Measurements from ENCODE around the gene MAP4. TPM values are rescaled to one million over a fixed set of nuclear protein-coding genes. Genes with fewer than 3 reads are reported as not detected.

Gene MAP4
- total RNA-seq (2014; rRNA removed): 108 and 128 TPM in 2 replicates
- percentile 95 among the genes with signal in this experiment for Bru-seq, nascent RNA
- percentile 91 among the genes with signal in this experiment for BruChase-seq, experiment 1, labeled RNA remaining after a 6-hour chase
- BruChase-seq, experiment 2, labeled RNA remaining after a 2-hour chase: percentile 91 among the genes with signal in this experiment
- long read RNA-seq, full-length matches to known transcripts: 1 of 773 reads
- long read RNA-seq, partial matches to known transcripts: 281 of 773 reads
- long read RNA-seq, other reads (novel, unspliced or antisense): 491 of 773 reads

- CTCF ChIA-PET: no interaction called here
- no peak within 1 kb of the TSS for H2AFZ ChIP-seq (ENCODE audit: low read length)
- H3K4me1 ChIP-seq (ENCODE audit: insufficient read depth, low read length): peaks cover 34% of the 10 kb centered on the region
- DNase-seq (no peak), ATAC-seq (no peak)
- no peaks in the 10 kb centered on the region for H3K9me2 ChIP-seq (replicated peaks; ENCODE audit: low read length)
- H3K27me3 ChIP-seq (ENCODE audit: low read length): no peaks in the 10 kb centered on the region
- H3K4me3 ChIP-seq (ENCODE audit: low read length): no peak within 1 kb of the TSS
- H3K27ac ChIP-seq (ENCODE audit: low read length): no peak within 1 kb of the TSS
- H3F3A ChIP-seq (ENCODE audit: low read length, unreplicated experiment): no peaks in the 10 kb centered on the region
- POLR2A ChIA-PET (ENCODE audit: unreplicated experiment): interaction anchor here (0.6 kb wide), 1 partner anchor 8 kb away, joined by 5 read pairs; no protein-coding TSS in a partner anchor
- intact Hi-C loops (cut with micrococcal nuclease): no loop called here
- no peak within 1 kb of the TSS for H3K4me2 ChIP-seq (ENCODE audit: low read length)
- TF ChIP-seq EZH2 (IDR thresholded peaks at IDR 0.05; ENCODE audit: low read length, unreplicated experiment): no peak
- TF ChIP-seq EZH2phosphoT487 (IDR thresholded peaks at IDR 0.05; ENCODE audit: borderline replicate concordance, low read length): no peak
- TF ChIP-seq CTCF (conservative IDR thresholded peaks at IDR 0.05; ENCODE audit: low read depth, low read length): no peak
- H3K36me3 ChIP-seq (ENCODE audit: low read depth, low read length): peaks cover 11% of the 10 kb centered on the region; the same call in 1 of the 2 replicates
- peaks cover 90% of the 10 kb centered on the region for H3K79me2 ChIP-seq (ENCODE audit: low read length)
- no TSS peak for BruUV-seq (replicated peaks)
- no peaks in the 10 kb centered on the region for H3K9me3 ChIP-seq (ENCODE audit: low read length)
- no peak within 1 kb of the TSS for H3K9ac ChIP-seq (ENCODE audit: low read length)
- H4K20me1 ChIP-seq (ENCODE audit: low read length): peaks cover 24% of the 10 kb centered on the region
Observed at GRCh38 chr3:48016301-48016973, at the start of gene MAP4. Gene MAP4, minus strand, starts transcription at chr3:48016416. Its CDS starts 17,556 bp downstream, at chr3:47998860.

GRCh38 chr3:48065035-48065434 is 48.8 kb upstream of the MAP4 start:
- no peaks in the 10 kb centered on the region for H3K9me3 ChIP-seq (ENCODE audit: low read length)
- peaks cover 53% of the 10 kb centered on the region for H4K20me1 ChIP-seq (ENCODE audit: low read length)
- no TSS peak for BruUV-seq (replicated peaks)
- peak; percentile 43 for DNase-seq
- no peaks in the 10 kb centered on the region for H3K9me2 ChIP-seq (replicated peaks; ENCODE audit: low read length)
- no peak overlapping the region for H2AFZ ChIP-seq (ENCODE audit: low read length)
- ChIA-PET POLR2A (ENCODE audit: unreplicated experiment) (no interaction called here), CTCF (no interaction called here)
- no peak overlapping the region for H3K9ac ChIP-seq (ENCODE audit: low read length)
- ATAC-seq: peak; percentile 82
- peaks cover 26% of the 10 kb centered on the region for H3K4me1 ChIP-seq (ENCODE audit: insufficient read depth, low read length)
- peak overlapping the region; percentile 41 for H3K4me2 ChIP-seq (ENCODE audit: low read length)
- no peaks in the 10 kb centered on the region for H3K27me3 ChIP-seq (ENCODE audit: low read length)
- peak overlapping the region; percentile 5; the same call in 1 of the 2 replicates for H3K4me3 ChIP-seq (ENCODE audit: low read length)
- TF ChIP-seq CTCF (conservative IDR thresholded peaks at IDR 0.05; ENCODE audit: low read depth, low read length) (no peak), EZH2 (IDR thresholded peaks at IDR 0.05; ENCODE audit: low read length, unreplicated experiment) (no peak), EZH2phosphoT487 (IDR thresholded peaks at IDR 0.05; ENCODE audit: borderline replicate concordance, low read length) (no peak)
- H3K36me3 ChIP-seq (ENCODE audit: low read depth, low read length): peaks cover 5% of the 10 kb centered on the region; the same call in 1 of the 2 replicates
- peaks cover 86% of the 10 kb centered on the region for H3K79me2 ChIP-seq (ENCODE audit: low read length)
- intact Hi-C loops (cut with micrococcal nuclease): no loop called here
- H3F3A ChIP-seq (ENCODE audit: low read length, unreplicated experiment): no peaks in the 10 kb centered on the region
- H3K27ac ChIP-seq (ENCODE audit: low read length): peak overlapping the region; percentile 37; the same call in 1 of the 2 replicates

Data from PC-3 (cell line).